Fibroblast of skin of left biceps (primary cell): Measurements from ENCODE around the gene SSX1.
"Not testable (repeated sequence)": the region's sequence is repeated elsewhere in the genome, so short reads cannot be mapped to it uniquely, and the experiment has no call there.

ENCODE experiments used
- DNase-seq, 2 experiments: peaks; one replicate each; pipeline ENCODE4 v3.0.0-alpha.2; 2013; ENCODE audit warnings: low read depth in 2 of 2

Gene SSX1

GRCh38 chrX:48255062-48255796, at the start of gene SSX1:
Gene SSX1, plus strand, starts transcription at chrX:48255392. Its CDS starts 1,850 bp downstream, at chrX:48257242.
- not testable (repeated sequence) for DNase-seq

- not testable (repeated sequence) for DNase-seq
These were observed 40.9 kb upstream of the SSX1 start for GRCh38 chrX:48214341-48214740.

- DNase-seq, result not testable (repeated sequence)
These were observed 31.0 kb upstream of the SSX1 start for GRCh38 chrX:48224196-48224595.

GRCh38 chrX:48252945-48253344, 2.2 kb upstream of the SSX1 start:
- not testable (repeated sequence) for DNase-seq

GRCh38 chrX:48274365-48274764, 19.2 kb downstream of the SSX1 start:
- not testable (repeated sequence) for DNase-seq

- DNase-seq, result no peak
These were observed 23.8 kb downstream of the SSX1 start for GRCh38 chrX:48278958-48279357.

- not testable (repeated sequence) for DNase-seq
These were observed 25.5 kb downstream of the SSX1 start for GRCh38 chrX:48280729-48281128.

- no peak for DNase-seq
These were observed 51.0 kb downstream of the SSX1 start for GRCh38 chrX:48306175-48306574.

GRCh38 chrX:48313996-48314395, 58.8 kb downstream of the SSX1 start:
- DNase-seq, result not testable (repeated sequence)
